SHP77 (cell line): ENCODE data around the gene LAG3.
"Not testable (repeated sequence)": the region's sequence is repeated elsewhere in the genome, so short reads cannot be mapped to it uniquely, and the experiment has no call there.

Source experiments
- DNase-seq, 2 experiments: peaks; one replicate each; lab custom pipeline; 2025; lab: John Stamatoyannopoulos, UW

LAG3 gene

DNA sequence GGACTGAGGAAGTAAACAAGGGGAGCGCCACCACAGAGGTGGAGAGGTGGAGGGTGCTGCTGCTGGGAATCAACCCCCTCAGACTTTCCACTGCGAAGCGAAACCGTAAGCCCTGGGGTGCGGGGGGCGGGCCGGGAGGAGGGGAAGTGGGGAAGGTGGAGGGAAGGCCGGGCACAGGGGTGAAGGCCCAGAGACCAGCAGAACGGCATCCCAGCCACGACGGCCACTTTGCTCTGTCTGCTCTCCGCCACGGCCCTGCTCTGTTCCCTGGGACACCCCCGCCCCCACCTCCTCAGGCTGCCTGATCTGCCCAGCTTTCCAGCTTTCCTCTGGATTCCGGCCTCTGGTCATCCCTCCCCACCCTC, at the start of gene LAG3:
TSS of gene LAG3 (plus strand) at position 190 of the 365 bp plus-strand sequence. CDS start 333 bp downstream, outside the sequence.
- no peak for DNase-seq

DNA sequence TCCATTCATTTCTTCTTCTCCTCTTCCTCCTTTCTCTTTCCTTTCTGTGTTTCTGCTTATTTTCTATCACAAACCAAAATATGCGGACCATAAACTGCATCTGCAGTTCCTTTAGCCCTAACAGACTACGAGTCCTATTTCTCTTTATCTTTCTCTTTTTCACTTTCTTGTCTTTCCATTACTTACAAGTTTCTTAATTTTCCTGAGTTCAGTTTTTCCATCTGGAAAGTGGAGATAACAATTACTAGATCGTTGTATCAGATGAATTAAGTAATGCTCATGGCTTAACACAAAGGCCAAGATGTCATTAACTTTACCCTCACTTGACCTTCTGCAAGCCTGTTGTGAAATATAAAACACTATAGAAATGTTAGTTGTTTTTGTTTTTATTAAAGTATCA, 49.5 kb upstream of the LAG3 start:
- no peak for DNase-seq

DNA sequence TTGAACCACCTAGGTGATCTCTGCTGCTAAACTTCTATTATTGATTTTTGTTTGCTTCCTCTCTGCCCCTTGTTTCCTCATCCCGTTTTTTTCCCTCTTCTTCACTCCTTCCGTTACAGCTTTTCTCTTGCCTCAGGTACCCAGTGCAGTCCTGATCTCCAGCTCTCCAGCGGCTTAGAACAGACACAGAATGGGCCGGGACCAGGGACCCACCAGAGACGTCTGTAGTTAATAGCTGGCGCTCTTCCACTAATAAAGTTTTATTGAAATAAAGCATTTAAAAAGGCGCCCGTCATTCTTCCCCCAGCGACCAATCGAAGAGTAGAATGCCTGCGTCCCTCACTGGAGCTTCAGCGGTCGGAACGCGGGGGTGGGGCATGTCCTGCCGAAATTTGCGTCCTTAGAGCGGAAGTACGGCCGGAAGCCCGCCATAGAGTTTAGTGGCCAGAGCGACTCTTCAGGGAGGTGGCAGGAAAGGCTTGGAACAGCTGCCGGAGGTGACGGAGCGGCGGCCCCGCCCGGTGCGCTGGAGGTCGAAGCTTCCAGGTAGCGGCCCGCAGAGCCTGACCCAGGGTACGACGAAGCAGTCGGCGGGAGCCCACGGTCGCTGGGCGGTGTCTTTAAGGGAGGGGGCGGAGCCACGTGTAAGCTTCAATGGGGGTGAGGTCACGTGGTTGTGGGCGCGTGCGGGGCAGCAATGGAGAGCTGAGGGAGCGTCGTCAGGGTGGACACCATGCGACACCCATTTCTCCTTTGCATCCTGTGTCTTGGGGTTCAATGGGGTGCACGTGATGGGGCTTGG, 48.5 kb upstream of the LAG3 start, which contains the start of gene COPS7A:
TSS of gene COPS7A (plus strand) at position 440 of the 802 bp plus-strand sequence. CDS start 611 bp downstream, outside the sequence.
- peak; percentile 93 to 94 for DNase-seq

DNA sequence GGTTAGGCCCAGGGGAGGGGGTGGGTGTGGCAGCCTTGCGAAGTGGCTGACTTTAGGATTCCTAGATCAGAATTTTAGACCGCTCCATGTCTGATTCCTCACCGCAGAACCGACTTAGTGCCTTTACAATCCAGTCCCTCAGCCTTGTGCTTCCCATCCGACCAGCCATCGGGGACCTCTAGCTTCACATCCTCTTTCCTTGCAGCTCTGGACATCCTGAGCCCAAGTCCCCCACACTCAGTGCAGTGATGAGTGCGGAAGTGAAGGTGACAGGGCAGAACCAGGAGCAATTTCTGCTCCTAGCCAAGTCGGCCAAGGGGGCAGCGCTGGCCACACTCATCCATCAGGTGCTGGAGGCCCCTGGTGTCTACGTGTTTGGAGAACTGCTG, 47.9 kb upstream of the LAG3 start:
- DNase-seq: no peak

DNA sequence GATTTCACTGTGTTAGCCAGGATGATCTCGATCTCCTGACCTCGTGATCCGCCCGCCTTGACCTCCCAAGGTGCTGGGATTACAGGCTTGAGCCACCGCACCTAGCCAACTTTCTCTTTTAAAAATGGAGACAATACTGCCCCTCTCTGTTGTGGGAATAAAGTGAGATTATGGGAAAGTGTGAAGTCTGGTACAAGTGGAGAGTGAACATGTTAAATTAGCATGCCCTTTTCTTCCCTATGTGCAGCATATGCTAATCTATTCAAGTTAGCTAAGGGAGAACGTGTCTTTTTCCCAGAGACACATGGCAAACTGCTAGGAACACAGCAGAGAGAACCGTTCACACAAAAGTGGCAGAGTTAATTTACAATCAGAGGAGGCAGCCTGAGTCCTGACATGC, 47.0 kb upstream of the LAG3 start:
- no peak for DNase-seq

- DNase-seq: no peak
Measured at GRCh38 chr12:6729186-6729585, 43.1 kb upstream of the LAG3 start.

DNA sequence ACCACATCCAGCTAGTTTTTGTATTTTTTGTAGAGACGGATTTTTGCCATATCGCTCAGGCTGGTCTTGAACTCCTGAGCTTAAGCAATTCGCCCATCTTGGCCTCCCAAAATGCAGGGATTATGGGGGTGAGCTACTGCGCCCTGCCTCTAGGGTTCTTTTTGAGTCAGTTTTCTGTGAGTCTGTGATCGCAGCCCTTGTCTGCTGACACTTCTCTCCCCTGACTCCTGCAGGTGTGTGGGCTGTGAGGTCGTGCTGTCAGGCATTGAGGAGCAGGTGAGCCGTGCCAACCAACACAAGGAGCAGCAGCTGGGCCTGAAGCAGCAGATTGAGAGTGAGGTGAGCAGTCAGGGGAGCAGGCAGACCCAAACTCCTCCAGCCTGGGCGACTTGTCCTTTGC, 42.2 kb upstream of the LAG3 start:
- DNase-seq: no peak

- DNase-seq: no peak
Measured at GRCh38 chr12:6734506-6735387, 37.6 kb upstream of the LAG3 start.

DNA sequence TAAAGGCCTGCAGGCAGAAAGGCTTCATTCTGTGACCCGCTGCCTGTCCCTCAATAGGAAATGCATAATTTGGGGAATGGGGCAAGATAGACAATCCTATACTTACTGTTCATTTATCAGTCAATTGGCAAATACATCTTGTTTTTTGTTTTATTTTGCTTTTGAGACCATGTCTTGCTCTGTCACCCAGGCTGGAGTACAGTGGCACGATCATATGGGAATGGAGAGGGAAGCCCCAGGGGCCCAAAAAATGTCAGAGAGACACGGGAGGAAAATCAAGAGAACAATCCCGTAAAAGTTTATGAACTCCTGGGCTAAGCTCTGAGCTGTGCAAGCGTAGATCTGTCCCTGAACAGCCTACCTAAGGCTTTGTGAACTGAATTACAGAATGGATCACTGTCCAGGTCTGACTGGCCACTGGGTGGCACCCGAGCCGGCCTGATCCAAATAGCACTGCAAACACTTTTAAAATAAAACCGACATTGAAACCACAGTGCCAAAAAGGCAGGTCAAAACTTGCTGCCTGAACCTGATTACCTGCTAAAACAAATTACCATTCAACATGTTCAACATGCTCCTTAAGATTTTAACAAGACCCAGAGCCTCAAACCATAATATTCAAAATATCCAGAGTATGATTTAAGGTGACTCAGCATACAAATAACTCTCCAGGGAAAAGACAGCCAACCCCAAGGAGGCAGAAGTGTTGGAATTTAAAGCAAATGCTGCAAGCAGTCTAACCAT, 36.7 kb upstream of the LAG3 start:
- DNase-seq: peak in 1 of 2 experiments; percentile 36

- DNase-seq: no peak
Measured at GRCh38 chr12:6736754-6737153, 35.6 kb upstream of the LAG3 start.

DNA sequence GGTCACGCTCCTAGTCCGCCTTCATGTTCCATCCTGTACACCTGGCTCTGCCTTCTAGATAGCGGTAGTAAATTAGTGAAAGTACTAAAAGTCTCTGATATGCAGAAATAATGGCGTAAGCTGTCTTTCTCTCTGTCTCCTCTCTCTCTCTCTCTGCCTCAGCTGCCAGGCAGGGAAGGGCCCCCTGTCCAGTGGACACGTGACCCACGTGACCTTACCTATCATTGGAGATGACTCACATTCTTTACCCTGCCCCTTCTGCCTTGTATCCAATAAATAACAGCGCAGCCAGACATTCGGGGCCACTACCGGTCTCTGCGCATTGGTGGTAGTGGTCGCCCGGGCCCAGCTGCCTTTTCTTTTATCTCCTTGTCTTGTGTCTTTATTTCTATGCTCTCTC, 30.2 kb upstream of the LAG3 start:
- DNase-seq: not testable (repeated sequence)

- no peak for DNase-seq
Measured at GRCh38 chr12:6742834-6743233, 29.5 kb upstream of the LAG3 start.

DNA sequence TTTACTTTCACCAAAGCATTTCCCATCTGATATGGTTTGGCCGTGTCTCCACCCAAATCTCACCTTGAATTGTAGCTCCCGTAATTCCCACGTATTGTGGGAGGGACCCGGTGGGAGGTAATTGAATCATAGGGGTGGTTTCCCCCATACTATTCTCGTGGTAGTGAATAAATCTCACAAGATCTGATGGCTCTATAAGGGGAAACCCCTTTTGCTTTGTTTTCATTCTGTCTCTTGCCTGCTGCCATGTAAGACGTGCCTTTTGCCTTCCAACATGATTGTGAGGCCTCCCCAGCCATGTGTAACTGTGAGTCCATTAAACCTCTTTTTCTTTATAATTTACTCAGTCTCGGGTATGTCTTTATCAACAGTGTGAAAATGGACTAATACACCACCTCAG, 29.0 kb upstream of the LAG3 start:
- DNase-seq: not testable (repeated sequence)

DNA sequence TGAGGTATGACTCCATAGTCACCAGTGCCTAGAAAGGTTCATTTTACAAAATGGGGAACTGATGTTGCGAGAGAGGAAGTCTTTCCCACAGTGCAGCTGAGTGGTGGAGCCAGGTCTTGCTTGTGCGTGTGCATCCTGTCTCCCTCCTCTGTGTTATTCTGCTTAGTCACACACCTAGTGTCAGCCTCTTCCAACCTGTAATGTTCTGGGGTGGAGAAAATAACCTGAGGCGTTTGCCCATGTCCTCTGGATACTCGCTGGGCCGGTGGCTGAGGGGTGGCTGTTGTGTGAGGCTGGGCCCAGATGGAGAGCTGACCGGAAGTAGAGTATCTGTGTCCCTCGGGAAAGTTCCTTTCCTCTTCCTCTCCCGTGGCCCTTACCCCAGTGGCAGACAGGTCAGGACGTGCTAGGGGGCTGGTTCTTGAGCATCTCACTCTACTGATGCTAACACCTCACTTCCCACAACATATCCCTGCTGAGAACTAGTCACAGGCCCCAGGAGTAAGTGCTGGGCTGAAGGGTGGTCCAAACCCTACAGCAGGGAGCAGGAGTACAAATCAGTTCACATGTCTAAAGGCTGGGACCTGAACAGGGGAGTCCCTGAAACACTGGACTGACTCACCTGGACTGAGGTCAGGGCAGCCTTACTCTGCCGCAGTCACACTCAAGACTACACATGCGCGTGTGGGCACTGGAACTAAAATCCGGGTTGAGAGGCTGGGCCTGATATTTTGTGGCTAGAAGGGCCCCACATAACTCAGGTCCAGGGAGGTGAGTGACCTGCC, 26.4 kb upstream of the LAG3 start:
- no peak for DNase-seq

- DNase-seq: no peak
Measured at GRCh38 chr12:6747216-6747615, 25.1 kb upstream of the LAG3 start.

DNA sequence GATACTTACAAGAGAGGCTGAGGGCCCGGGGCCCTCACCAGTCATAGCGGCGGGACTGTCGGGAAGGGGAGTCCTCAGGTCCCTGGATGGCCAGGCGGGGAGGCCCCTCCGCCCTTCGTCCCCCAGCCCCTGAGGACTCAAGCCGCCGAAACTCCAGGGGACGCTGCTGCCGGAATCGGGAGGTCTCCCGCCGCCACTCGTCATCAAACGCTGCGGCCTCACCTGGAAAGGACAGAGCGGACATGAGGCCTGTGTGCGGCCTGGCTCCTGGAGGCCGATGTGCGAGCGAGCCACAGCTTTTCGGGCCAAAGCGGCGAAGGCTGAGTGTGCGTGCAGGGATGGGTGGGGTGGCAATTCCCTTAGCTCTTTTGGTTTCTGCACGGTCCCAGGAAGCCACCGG, 23.6 kb upstream of the LAG3 start:
- DNase-seq: no peak

- DNase-seq: no peak
Measured at GRCh38 chr12:6750506-6750905, 21.8 kb upstream of the LAG3 start.

- no peak for DNase-seq
Measured at GRCh38 chr12:6751767-6752166, 20.6 kb upstream of the LAG3 start.

GRCh38 chr12:6752167-6752920, 20.0 kb upstream of the LAG3 start:
- no peak for DNase-seq

DNA sequence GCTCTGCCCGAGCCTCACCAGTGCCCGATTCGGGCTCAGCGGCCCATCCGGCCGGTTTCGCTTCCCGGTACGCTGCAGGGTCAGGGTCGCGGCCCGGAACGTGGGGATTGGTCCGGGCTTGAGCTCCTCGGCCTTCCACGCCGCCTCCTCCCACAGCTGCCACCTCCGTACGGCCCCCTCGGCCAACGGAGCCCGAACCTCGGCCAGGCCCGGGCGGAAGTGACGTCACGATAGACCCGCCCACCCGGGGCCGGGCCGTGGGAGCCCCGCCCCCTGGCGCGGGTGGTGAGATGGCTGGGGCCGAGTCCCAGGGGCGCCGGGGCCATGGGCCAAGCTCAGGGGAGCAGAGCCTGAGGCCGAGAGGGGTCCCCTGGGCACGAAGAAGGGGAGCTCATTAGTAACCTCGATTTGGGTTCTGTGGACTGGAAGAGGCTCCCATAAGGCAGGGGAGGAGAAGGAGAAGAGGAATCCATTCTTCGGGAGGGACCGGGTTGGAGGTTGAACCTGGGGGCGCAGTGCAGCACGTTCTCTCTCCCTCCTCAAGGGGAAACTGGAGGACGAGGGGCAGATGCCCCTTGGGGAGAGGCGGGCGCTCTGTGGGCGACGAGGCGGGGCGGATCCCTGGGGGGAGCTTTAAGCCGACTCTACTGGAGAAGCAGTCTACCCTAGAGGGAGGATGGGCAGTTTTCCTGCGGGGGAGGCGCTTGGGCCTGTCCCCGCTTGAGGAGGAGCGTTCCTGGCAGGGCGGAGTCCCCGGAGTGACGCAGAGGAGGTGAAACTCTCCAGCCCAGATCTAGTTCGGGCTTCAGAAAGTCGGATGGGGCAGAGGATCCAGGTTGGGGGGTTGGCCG, 19.2 kb upstream of the LAG3 start, which contains the start of gene MLF2:
TSS of gene MLF2 (minus strand) at position 221 of the 851 bp plus-strand sequence. CDS start 807 bp downstream, outside the sequence.
- DNase-seq: peak; percentile 76
